A673 (cell line): ENCODE measurements around the gene RILPL2. TPM values are rescaled to one million over a fixed set of nuclear protein-coding genes. Genes with fewer than 3 reads are reported as not detected.

Source experiments
- BruUV-seq: library from RNA; stranded (reverse); fragments of 400-500 nt; replicated peaks from 2 replicates; lab custom pipeline; 2021; lab: Mats Ljungman, UMichigan
- CTCF ChIA-PET: fragments of 300-600 bp; sonication (Branson Sonifier 250); formaldehyde crosslinking; loops from one replicate; lab custom pipeline; 2022; ENCODE audit warnings: antibody characterized with exemption; lab: Charles Lee
- POLR2A ChIA-PET: fragments of 300-600 bp; sonication (Branson Sonifier 250); formaldehyde crosslinking; loops from one replicate; lab custom pipeline; 2022; ENCODE audit warnings: antibody characterized with exemption; ENCODE audit not compliant: low non-redundant PET; lab: Charles Lee
- DNase-seq: peaks from one replicate; pipeline ENCODE4 v3.0.0-alpha.2; 2015; ENCODE audit warnings: low spot score
- H3K27ac ChIP-seq: fragments of 200-600 bp; sonication (generic); 2 replicates; pipeline ENCODE4 v1.5.1; 2016; ENCODE audit warnings: mixed run types, low read depth, mild to moderate bottlenecking, mixed read lengths, antibody characterized with exemption, low read length; ENCODE audit not compliant: poor library complexity, severe bottlenecking
- H3K27me3 ChIP-seq: fragments of 200-600 bp; sonication (generic); replicated peaks from 2 replicates; pipeline ENCODE4 v1.6.1; 2017; ENCODE audit warnings: mixed run types, low read depth, mild to moderate bottlenecking, mixed read lengths, antibody characterized with exemption, low read length; ENCODE audit not compliant: insufficient read depth, poor library complexity
- H3K36me3 ChIP-seq: fragments of 200-600 bp; sonication (generic); 2 replicates; pipeline ENCODE4 v1.6.1; 2016; ENCODE audit warnings: mixed run types, mild to moderate bottlenecking, mixed read lengths, antibody characterized with exemption, low read length; ENCODE audit not compliant: insufficient read depth, poor library complexity, severe bottlenecking
- H3K4me1 ChIP-seq: fragments of 200-600 bp; sonication (generic); 2 replicates; pipeline ENCODE4 v1.6.1; 2017; ENCODE audit warnings: mixed run types, mild to moderate bottlenecking, mixed read lengths, antibody characterized with exemption, low read length; ENCODE audit not compliant: insufficient read depth, poor library complexity, severe bottlenecking
- H3K4me3 ChIP-seq: fragments of 200-600 bp; sonication (generic); 2 replicates; pipeline ENCODE4 v1.5.1; 2016; ENCODE audit warnings: low read depth, mixed run types, mild to moderate bottlenecking, mixed read lengths, low read length; ENCODE audit not compliant: poor library complexity, severe bottlenecking
- H3K9me3 ChIP-seq: fragments of 200-600 bp; sonication (generic); 2 replicates; pipeline ENCODE4 v1.6.1; 2016; ENCODE audit warnings: mixed run types, low read depth, mild to moderate bottlenecking, mixed read lengths, antibody characterized with exemption, low read length; ENCODE audit not compliant: poor library complexity, severe bottlenecking
- CTCF ChIP-seq: fragments of 300-800, 200-600 bp; sonication (generic); conservative IDR thresholded peaks from 2 replicates; pipeline ENCODE4 v1.5.1; 2017; ENCODE audit warnings: low read depth, mild to moderate bottlenecking, antibody characterized with exemption, low read length, moderate library complexity, mixed read lengths
- EZH2 ChIP-seq: fragments of 200-600 bp; sonication (generic); IDR thresholded peaks from 2 replicates; pipeline ENCODE4 v1.6.1; 2017; ENCODE audit warnings: borderline replicate concordance, low read depth, mild to moderate bottlenecking, mixed read lengths, antibody characterized with exemption, low read length; ENCODE audit not compliant: poor library complexity, severe bottlenecking
- intact Hi-C: fragments of 100-400 bp; cut with micrococcal nuclease; formaldehyde crosslinking; loops from one replicate; pipeline ENCODE4 v1.10.0; 2022; ENCODE audit not compliant: unreplicated experiment
- total RNA-seq: library from RNA; stranded (reverse); gene quantifications from 2 replicates; pipeline ENCODE4 v1.2.3, GENCODE V29; 2021

Gene RILPL2
- total RNA-seq, 1 experiment from 2014 or later = 1.7 TPM

DNA sequence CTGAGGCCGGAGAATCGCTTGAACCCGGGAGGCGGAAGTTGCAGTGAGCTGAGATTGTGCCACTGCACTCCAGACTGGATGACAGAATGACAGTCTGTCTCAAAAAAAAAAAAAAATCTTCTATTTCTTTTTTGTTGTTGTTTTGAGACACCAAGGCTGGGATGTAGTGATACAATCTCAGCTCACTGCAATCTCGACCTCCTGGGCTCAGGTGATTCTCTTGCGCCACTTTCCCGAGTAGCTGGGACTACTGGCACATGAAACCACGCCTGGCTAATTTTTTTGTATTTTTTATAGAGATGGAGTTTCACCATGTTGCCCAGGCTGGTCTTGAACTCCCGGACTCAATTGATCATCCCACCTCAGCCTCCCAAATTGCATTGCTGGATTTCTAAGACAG lies 14.2 kb upstream of the RILPL2 start:
- no peak for DNase-seq
- Histone ChIP-seq H3K4me3 (no peak overlapping the region), H3K27me3 (no peaks in the 10 kb centered on the region), H3K36me3 (no peaks in the 10 kb centered on the region), H3K9me3 (no peaks in the 10 kb centered on the region), H3K4me1 (no peaks in the 10 kb centered on the region), H3K27ac (no peak overlapping the region)
- TF ChIP-seq EZH2 (no peak), CTCF (no peak)
- ChIA-PET CTCF (no interaction called here), POLR2A (no interaction called here)
- intact Hi-C loops = no loop called here
- no TSS peak for BruUV-seq

- BruUV-seq = no TSS peak
- H3K27me3 ChIP-seq = no peaks in the 10 kb centered on the region
- no peaks in the 10 kb centered on the region for H3K9me3 ChIP-seq
- no peak for DNase-seq
- CTCF ChIA-PET = no interaction called here
- H3K4me3 ChIP-seq = no peak overlapping the region
- POLR2A ChIA-PET = no interaction called here
- no peak overlapping the region for H3K27ac ChIP-seq
- intact Hi-C loops = no loop called here
- no peak for TF ChIP-seq CTCF
- TF ChIP-seq EZH2 = no peak
- H3K36me3 ChIP-seq = no peaks in the 10 kb centered on the region
- no peaks in the 10 kb centered on the region for H3K4me1 ChIP-seq
Observed at GRCh38 chr12:123449856-123450255, 13.4 kb upstream of the RILPL2 start.

DNA sequence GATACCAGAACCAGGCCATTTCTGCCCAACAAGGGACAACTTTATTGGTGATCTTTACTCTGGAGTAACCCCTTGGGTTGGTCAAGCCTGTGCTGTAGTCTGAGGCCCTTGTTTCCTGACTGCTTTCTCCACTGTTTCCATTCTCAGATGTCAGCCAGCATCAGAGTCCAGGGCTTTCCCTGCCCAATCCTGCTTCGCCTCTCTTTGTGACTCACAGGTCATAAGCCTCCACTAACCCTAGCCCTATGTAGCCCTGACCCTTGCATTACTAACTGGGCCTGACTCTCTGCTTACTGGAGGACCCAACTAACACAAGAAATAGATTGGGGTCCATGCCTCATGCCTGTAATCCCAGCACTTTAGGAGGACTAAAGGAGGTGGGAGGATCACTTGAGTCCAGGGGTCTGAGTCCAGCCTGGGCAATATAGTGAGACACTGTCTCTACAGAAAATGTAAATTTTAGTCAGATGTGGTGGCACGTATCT lies 12.8 kb upstream of the RILPL2 start:
- ChIA-PET CTCF (no interaction called here), POLR2A (interaction anchor here (0.6 kb wide), 1 partner anchor 22 kb away, joined by 16 read pairs; no protein-coding TSS in a partner anchor)
- intact Hi-C loops = no loop called here
- DNase-seq = no peak
- BruUV-seq = no TSS peak
- H3K27me3 ChIP-seq = no peaks in the 10 kb centered on the region
- no peaks in the 10 kb centered on the region for H3K4me1 ChIP-seq
- no peak overlapping the region for H3K4me3 ChIP-seq
- TF ChIP-seq CTCF (no peak), EZH2 (no peak)
- H3K36me3 ChIP-seq = no peaks in the 10 kb centered on the region
- no peak overlapping the region for H3K27ac ChIP-seq
- H3K9me3 ChIP-seq = no peaks in the 10 kb centered on the region
